Measurements from ENCODE around the gene BLOC1S6.

Gene BLOC1S6

GRCh38 chr15:45573961-45574629 lies 13.1 kb upstream of the BLOC1S6 start:
- TF ChIP-seq POLR2A (IDR thresholded peaks at IDR 0.05; ENCODE audit: low read length) (no peak), GATA1 (IDR thresholded peaks at IDR 0.05; ENCODE audit: low read depth, low read length) (no peak)
- peak; percentile 11 to 20 for DNase-seq

GRCh38 chr15:45581919-45582318 lies 5.3 kb upstream of the BLOC1S6 start:
- TF ChIP-seq POLR2A (IDR thresholded peaks at IDR 0.05; ENCODE audit: low read length): no peak
- no peak for TF ChIP-seq GATA1 (IDR thresholded peaks at IDR 0.05; ENCODE audit: low read depth, low read length)
- DNase-seq: no peak

- DNase-seq: peak; percentile 18 to 41
- TF ChIP-seq GATA1 (IDR thresholded peaks at IDR 0.05; ENCODE audit: low read depth, low read length) (no peak), POLR2A (IDR thresholded peaks at IDR 0.05; ENCODE audit: low read length) (no peak)
These were observed 3.2 kb upstream of the BLOC1S6 start for GRCh38 chr15:45583731-45584639.

- no peak for DNase-seq
- TF ChIP-seq GATA1 (IDR thresholded peaks at IDR 0.05; ENCODE audit: low read depth, low read length) (no peak), POLR2A (IDR thresholded peaks at IDR 0.05; ENCODE audit: low read length) (no peak)
These were observed 1.9 kb upstream of the BLOC1S6 start for GRCh38 chr15:45585069-45585791.

- DNase-seq: no peak
- no peak for TF ChIP-seq POLR2A (IDR thresholded peaks at IDR 0.05; ENCODE audit: low read length)
These were observed 1.1 kb upstream of the BLOC1S6 start for GRCh38 chr15:45586125-45586524.

- no peak for TF ChIP-seq POLR2A (IDR thresholded peaks at IDR 0.05; ENCODE audit: low read length)
- no peak for TF ChIP-seq GATA1 (IDR thresholded peaks at IDR 0.05; ENCODE audit: low read depth, low read length)
- no peak for DNase-seq
These were observed 531 bp upstream of the BLOC1S6 start for GRCh38 chr15:45586601-45587094.

GRCh38 chr15:45587863-45588170 lies 638 bp downstream of the BLOC1S6 start:
- no peak for DNase-seq
- no peak for TF ChIP-seq POLR2A (IDR thresholded peaks at IDR 0.05; ENCODE audit: low read length)
- TF ChIP-seq GATA1 (IDR thresholded peaks at IDR 0.05; ENCODE audit: low read depth, low read length): no peak

- peak; percentile 67 to 72 for DNase-seq
- TF ChIP-seq GATA1 (IDR thresholded peaks at IDR 0.05; ENCODE audit: low read depth, low read length) (no peak), POLR2A (IDR thresholded peaks at IDR 0.05; ENCODE audit: low read length) (no peak)
These were observed 1.2 kb downstream of the BLOC1S6 start for GRCh38 chr15:45588219-45588875.

- peak in 1 of 2 experiments; percentile 16 for DNase-seq
- TF ChIP-seq GATA1 (IDR thresholded peaks at IDR 0.05; ENCODE audit: low read depth, low read length) (no peak), POLR2A (IDR thresholded peaks at IDR 0.05; ENCODE audit: low read length) (no peak)
These were observed 2.1 kb downstream of the BLOC1S6 start for GRCh38 chr15:45589256-45589655.

- TF ChIP-seq POLR2A (IDR thresholded peaks at IDR 0.05; ENCODE audit: low read length) (no peak), GATA1 (IDR thresholded peaks at IDR 0.05; ENCODE audit: low read depth, low read length) (no peak)
- no peak for DNase-seq
These were observed 7.1 kb downstream of the BLOC1S6 start for GRCh38 chr15:45594319-45594718.

GRCh38 chr15:45594835-45595530 lies 7.8 kb downstream of the BLOC1S6 start:
- no peak for DNase-seq
- no peak for TF ChIP-seq GATA1 (IDR thresholded peaks at IDR 0.05; ENCODE audit: low read depth, low read length)

GRCh38 chr15:45603881-45604280 lies 16.7 kb downstream of the BLOC1S6 start:
- TF ChIP-seq POLR2A (IDR thresholded peaks at IDR 0.05; ENCODE audit: low read length): no peak
- TF ChIP-seq GATA1 (IDR thresholded peaks at IDR 0.05; ENCODE audit: low read depth, low read length): no peak
- DNase-seq: no peak

- no peak for TF ChIP-seq GATA1 (IDR thresholded peaks at IDR 0.05; ENCODE audit: low read depth, low read length)
- no peak for TF ChIP-seq POLR2A (IDR thresholded peaks at IDR 0.05; ENCODE audit: low read length)
- no peak for DNase-seq
These were observed 17.1 kb downstream of the BLOC1S6 start for GRCh38 chr15:45604326-45604725.
